HepG2 (cell line): Measurements from ENCODE around the gene CDK5RAP1. TPM values are rescaled to one million over a fixed set of nuclear protein-coding genes. Genes with fewer than 3 reads are reported as not detected.

Experiments used
- AKNA ChIP-seq: sonication (generic); formaldehyde crosslinking; IDR thresholded peaks from 2 replicates; pipeline ENCODE4 v1.4.0; 2020; ENCODE audit warnings: missing genetic modification reagents, borderline replicate concordance
- E2F5 ChIP-seq: sonication (generic); formaldehyde crosslinking; conservative IDR thresholded peaks from 2 replicates; pipeline ENCODE4 v1.4.0; 2020; ENCODE audit warnings: missing genetic modification reagents
- GLI4 ChIP-seq: sonication (generic); formaldehyde crosslinking; IDR thresholded peaks from 2 replicates; pipeline ENCODE4 v1.5.1; 2020; ENCODE audit warnings: missing genetic modification reagents, mild to moderate bottlenecking, moderate library complexity, borderline replicate concordance
- KAT8 ChIP-seq: IDR thresholded peaks from 2 replicates; pipeline ENCODE4 v1.6.1; 2016; ENCODE audit warnings: missing genetic modification reagents, missing compliant biosample characterization
- LBX2 ChIP-seq: sonication (generic); formaldehyde crosslinking; IDR thresholded peaks from 2 replicates; pipeline ENCODE4 v1.5.0; 2020; ENCODE audit warnings: missing genetic modification reagents, mild to moderate bottlenecking, borderline replicate concordance
- NFIB ChIP-seq: sonication (generic); formaldehyde crosslinking; IDR thresholded peaks from 2 replicates; pipeline ENCODE4 v1.9.0; 2021; ENCODE audit warnings: missing genetic modification reagents, mild to moderate bottlenecking, borderline replicate concordance
- NR2F2 ChIP-seq: IDR thresholded peaks from 2 replicates; pipeline ENCODE4 v1.6.1; 2012; ENCODE audit warnings: low read depth, inconsistent platforms, borderline replicate concordance
- PHF20 ChIP-seq: sonication (generic); formaldehyde crosslinking; IDR thresholded peaks from 2 replicates; pipeline ENCODE4 v1.5.0; 2020; ENCODE audit warnings: mild to moderate bottlenecking, missing genetic modification reagents
- REST ChIP-seq, 2 experiments: IDR thresholded peaks; 2 replicates each; pipeline ENCODE4 v1.6.1; 2011 to 2012; ENCODE audit warnings: low read length in 2 of 2, borderline replicate concordance in 1 of 2, low read depth in 1 of 2, mild to moderate bottlenecking in 1 of 2, moderate library complexity in 1 of 2
- SCMH1 ChIP-seq: sonication (generic); formaldehyde crosslinking; IDR thresholded peaks from 2 replicates; pipeline ENCODE4 v1.9.0; 2021; ENCODE audit warnings: missing genetic modification reagents, mild to moderate bottlenecking, borderline replicate concordance
- SIN3A ChIP-seq: IDR thresholded peaks from 2 replicates; pipeline ENCODE4 v1.6.1; 2011; ENCODE audit warnings: low read depth, mild to moderate bottlenecking, control low read depth, low read length, borderline replicate concordance
- THAP11 ChIP-seq: IDR thresholded peaks from 2 replicates; pipeline ENCODE4 v1.6.1; 2016; ENCODE audit warnings: missing biosample characterization, missing genetic modification reagents
- WIZ ChIP-seq: sonication (generic); formaldehyde crosslinking; IDR thresholded peaks from 2 replicates; pipeline ENCODE4 v1.5.1; 2020; ENCODE audit warnings: mild to moderate bottlenecking, missing genetic modification reagents
- ZBTB21 ChIP-seq: sonication (generic); formaldehyde crosslinking; IDR thresholded peaks from 2 replicates; pipeline ENCODE4 v1.4.0; 2020; ENCODE audit warnings: missing genetic modification reagents
- ZBTB38 ChIP-seq: sonication (generic); formaldehyde crosslinking; IDR thresholded peaks from 2 replicates; pipeline ENCODE4 v1.5.1; 2020; ENCODE audit warnings: mild to moderate bottlenecking, missing genetic modification reagents
- ZMYM4 ChIP-seq: sonication (generic); formaldehyde crosslinking; IDR thresholded peaks from 2 replicates; pipeline ENCODE4 v1.8.1; 2023; ENCODE audit warnings: mild to moderate bottlenecking, missing genetic modification reagents
- ZNF143 ChIP-seq: sonication (generic); formaldehyde crosslinking; IDR thresholded peaks from 2 replicates; pipeline ENCODE4 v1.4.0; 2020; ENCODE audit warnings: missing genetic modification reagents
- ZNF317 ChIP-seq: sonication (generic); formaldehyde crosslinking; IDR thresholded peaks from 2 replicates; pipeline ENCODE4 v1.5.0; 2020; ENCODE audit warnings: mild to moderate bottlenecking, missing genetic modification reagents
- ZNF33B ChIP-seq: sonication (generic); formaldehyde crosslinking; IDR thresholded peaks from 2 replicates; pipeline ENCODE4 v1.5.1; 2020; ENCODE audit warnings: mild to moderate bottlenecking, missing genetic modification reagents
- ZNF549 ChIP-seq: sonication (generic); formaldehyde crosslinking; IDR thresholded peaks from 2 replicates; pipeline ENCODE4 v1.5.0; 2020; ENCODE audit warnings: missing genetic modification reagents
- ZNF782 ChIP-seq: sonication (generic); formaldehyde crosslinking; IDR thresholded peaks from 2 replicates; pipeline ENCODE4 v1.4.0; 2020; ENCODE audit warnings: missing genetic modification reagents, mild to moderate bottlenecking, borderline replicate concordance
- ZSCAN31 ChIP-seq: sonication (generic); formaldehyde crosslinking; IDR thresholded peaks from 2 replicates; pipeline ENCODE4 v1.5.0; 2020; ENCODE audit warnings: low read depth, mild to moderate bottlenecking, missing genetic modification reagents
- polyA plus RNA-seq, 8 experiments: library from polyadenylated mRNA; depleted of rRNA in 3 of 8; stranded (reverse) in 7 of 8; unstranded in 1 of 8; fragments of >200 nt; fragmentation: Illumina TruSeq in 4 of 8; extraction: Trizol in 4 of 8; gene quantifications; 2 replicates each; pipeline versions ENCODE4 v1.2.1 to v1.2.3, GENCODE V29; 2011 to 2016; ENCODE audit warnings: low read depth in 4 of 8, missing spikeins in 1 of 8, mixed read lengths in 1 of 8; ENCODE audit not compliant: insufficient read depth in 1 of 8
- total RNA-seq, 5 experiments: library from RNA; depleted of rRNA; stranded (reverse); fragments of >200 nt; fragmentation: Illumina TruSeq; extraction: Trizol; gene quantifications; 2 replicates each; pipeline ENCODE4 v1.2.3, GENCODE V29; 2016; ENCODE audit warnings: low read depth in 1 of 5

CDK5RAP1 gene
- total and polyA plus RNA-seq, 2 of the 13 experiments (the other 11 are each of a cell fraction or from before 2014, with no cell fraction given): 53.6 to 98.2 TPM

GRCh38 chr20:33443006-33443511 is 41.7 kb upstream of the CDK5RAP1 start (continued):
- TF ChIP-seq REST (IDR thresholded peaks at IDR 0.05; ENCODE audit: borderline replicate concordance in 1 of 2, low read depth in 1 of 2, low read length in 2 of 2): no peak
- TF ChIP-seq ZNF33B: no peak
- no peak for TF ChIP-seq PHF20 (CRISPR knock-in tag)
- TF ChIP-seq ZNF549 (CRISPR knock-in tag): no peak
- no peak for TF ChIP-seq NR2F2
- TF ChIP-seq ZBTB38 (CRISPR knock-in tag): no peak; the same call in 1 of the 2 replicates
- 0 out of 2 replicates have a peak, but pooled peaks have one; percentile 68 for TF ChIP-seq ZNF782
- no peak for TF ChIP-seq SCMH1
- no peak for TF ChIP-seq GLI4 (CRISPR knock-in tag)
- no peak for TF ChIP-seq ZNF143 (CRISPR knock-in tag)
- TF ChIP-seq KAT8 (CRISPR knock-in tag): no peak
- no peak for TF ChIP-seq ZNF317 (CRISPR knock-in tag)
- TF ChIP-seq WIZ (CRISPR knock-in tag): no peak
- no peak for TF ChIP-seq LBX2 (CRISPR knock-in tag)
- no peak for TF ChIP-seq AKNA (CRISPR knock-in tag)
- no peak for TF ChIP-seq NFIB (CRISPR knock-in tag)
- no peak for TF ChIP-seq ZMYM4 (CRISPR knock-in tag)
- TF ChIP-seq E2F5 (CRISPR knock-in tag): no peak
- TF ChIP-seq ZBTB21: no peak
- no peak for TF ChIP-seq THAP11
- TF ChIP-seq ZSCAN31 (CRISPR knock-in tag): 0 out of 2 replicates have a peak, but pooled peaks have one; percentile 45
- peak; percentile 14; the same call in 1 of the 2 replicates for TF ChIP-seq SIN3A
